Endothelial cell of umbilical vein (primary cell): ENCODE data around the gene GPR27.

Experiments used
- CTCF ChIP-seq, 2 donors: IDR thresholded peaks; 1 replicate in 1 of 2; 2 replicates in 1 of 2; pipeline ENCODE4 v1.5.1; 2011; ENCODE audit warnings: low read length in 2 of 2, mild to moderate bottlenecking in 2 of 2, moderate library complexity in 2 of 2, control low read depth in 1 of 2, inconsistent platforms in 1 of 2, low read depth in 1 of 2; ENCODE audit not compliant: insufficient read depth in 1 of 2; ENCODE audit errors: extremely low read depth in 1 of 2
- POLR2AphosphoS5 ChIP-seq: IDR thresholded peaks from 2 replicates; pipeline ENCODE4 v1.6.1; 2012; ENCODE audit warnings: low read depth, mild to moderate bottlenecking, control low read depth, low read length, moderate library complexity; ENCODE audit not compliant: insufficient read depth

GRCh38 chr3:71722693-71723092 lies 31.0 kb upstream of the GPR27 start:
- no peak for TF ChIP-seq CTCF (IDR thresholded peaks at IDR 0.05; ENCODE audit: extremely low read depth in 1 of 2, insufficient read depth in 1 of 2, low read depth in 1 of 2, low read length in 2 of 2)
- TF ChIP-seq POLR2AphosphoS5: no peak
